ENCODE results near the gene MBD1.

Gene MBD1

DNA sequence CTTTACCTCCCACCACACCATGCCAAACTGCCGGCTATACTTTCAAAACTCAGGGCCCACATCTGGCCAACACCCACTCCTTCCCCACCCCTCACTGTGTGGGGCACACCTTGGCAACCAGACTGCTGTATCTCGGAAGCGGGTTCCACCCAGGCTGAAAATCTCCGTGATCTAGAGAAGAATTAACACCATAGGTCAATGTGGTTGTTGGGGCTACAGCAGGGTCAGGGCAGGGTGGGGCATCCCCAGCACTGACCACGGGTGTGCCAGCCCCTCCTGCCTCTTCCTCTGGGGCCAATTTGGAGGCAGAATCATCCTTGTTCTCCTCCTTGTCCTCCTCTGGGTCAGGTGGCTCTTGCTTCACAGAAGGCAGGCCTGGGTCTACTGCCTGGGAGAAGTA, 8.8 kb downstream of the MBD1 start:
- TF ChIP-seq, protein P1, sequence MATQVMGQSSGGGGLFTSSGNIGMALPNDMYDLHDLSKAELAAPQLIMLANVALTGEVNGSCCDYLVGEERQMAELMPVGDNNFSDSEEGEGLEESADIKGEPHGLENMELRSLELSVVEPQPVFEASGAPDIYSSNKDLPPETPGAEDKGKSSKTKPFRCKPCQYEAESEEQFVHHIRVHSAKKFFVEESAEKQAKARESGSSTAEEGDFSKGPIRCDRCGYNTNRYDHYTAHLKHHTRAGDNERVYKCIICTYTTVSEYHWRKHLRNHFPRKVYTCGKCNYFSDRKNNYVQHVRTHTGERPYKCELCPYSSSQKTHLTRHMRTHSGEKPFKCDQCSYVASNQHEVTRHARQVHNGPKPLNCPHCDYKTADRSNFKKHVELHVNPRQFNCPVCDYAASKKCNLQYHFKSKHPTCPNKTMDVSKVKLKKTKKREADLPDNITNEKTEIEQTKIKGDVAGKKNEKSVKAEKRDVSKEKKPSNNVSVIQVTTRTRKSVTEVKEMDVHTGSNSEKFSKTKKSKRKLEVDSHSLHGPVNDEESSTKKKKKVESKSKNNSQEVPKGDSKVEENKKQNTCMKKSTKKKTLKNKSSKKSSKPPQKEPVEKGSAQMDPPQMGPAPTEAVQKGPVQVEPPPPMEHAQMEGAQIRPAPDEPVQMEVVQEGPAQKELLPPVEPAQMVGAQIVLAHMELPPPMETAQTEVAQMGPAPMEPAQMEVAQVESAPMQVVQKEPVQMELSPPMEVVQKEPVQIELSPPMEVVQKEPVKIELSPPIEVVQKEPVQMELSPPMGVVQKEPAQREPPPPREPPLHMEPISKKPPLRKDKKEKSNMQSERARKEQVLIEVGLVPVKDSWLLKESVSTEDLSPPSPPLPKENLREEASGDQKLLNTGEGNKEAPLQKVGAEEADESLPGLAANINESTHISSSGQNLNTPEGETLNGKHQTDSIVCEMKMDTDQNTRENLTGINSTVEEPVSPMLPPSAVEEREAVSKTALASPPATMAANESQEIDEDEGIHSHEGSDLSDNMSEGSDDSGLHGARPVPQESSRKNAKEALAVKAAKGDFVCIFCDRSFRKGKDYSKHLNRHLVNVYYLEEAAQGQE (IDR thresholded peaks at IDR 0.05; ENCODE audit: insufficient read depth in 1 of 2, low read depth in 2 of 2, low read length in 2 of 2), result no peak
- TF ChIP-seq FOXP2 (optimal IDR thresholded peaks at IDR 0.05; ENCODE audit: borderline replicate concordance, extremely low read depth, extremely low read length, insufficient read depth) (no peak), TAF1 (IDR thresholded peaks at IDR 0.05; ENCODE audit: borderline replicate concordance, insufficient read depth, low read length) (no peak), POLR2AphosphoS5 (IDR thresholded peaks at IDR 0.05; ENCODE audit: low read depth, low read length) (no peak), SIN3A (IDR thresholded peaks at IDR 0.05; ENCODE audit: borderline replicate concordance, insufficient read depth, low read length) (no peak)

DNA sequence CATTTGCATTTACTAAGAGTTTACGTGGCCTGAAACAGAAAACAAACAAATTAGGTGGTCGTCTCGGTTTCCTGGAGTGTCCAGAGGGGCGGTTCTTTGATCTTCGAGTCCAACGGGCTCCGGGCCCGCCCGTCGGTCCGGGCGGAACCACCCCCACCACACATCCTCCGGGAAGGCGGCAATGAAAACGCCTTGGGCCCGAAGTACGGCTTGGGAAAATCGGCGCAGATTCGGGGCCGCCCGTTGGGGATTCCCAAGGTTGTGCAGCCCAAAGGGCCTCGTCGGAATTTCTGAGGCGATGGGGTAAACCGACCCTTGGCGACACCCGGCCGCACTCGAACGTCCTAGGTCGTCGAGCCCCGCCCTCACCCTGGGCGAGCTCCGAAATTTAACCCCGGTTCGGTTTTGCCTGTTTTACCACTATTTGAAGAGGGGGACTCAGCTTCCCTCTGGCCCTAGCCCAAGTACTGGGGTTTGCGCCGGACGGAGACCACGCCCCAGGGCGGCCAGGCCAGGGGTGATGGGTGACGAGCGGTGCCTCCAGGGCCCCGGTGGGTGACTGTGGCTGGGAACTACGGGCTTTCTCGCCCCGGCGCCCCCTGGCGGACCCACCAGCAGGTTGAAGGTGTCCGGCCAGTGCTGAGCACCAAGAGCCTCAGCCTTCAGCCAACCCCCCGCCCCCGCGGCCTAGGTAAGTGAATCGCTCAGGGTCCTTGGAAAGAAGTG, 13.1 kb downstream of the MBD1 start:
- TF ChIP-seq SIN3A (IDR thresholded peaks at IDR 0.05; ENCODE audit: borderline replicate concordance, insufficient read depth, low read length) (no peak), TAF1 (IDR thresholded peaks at IDR 0.05; ENCODE audit: borderline replicate concordance, insufficient read depth, low read length) (no peak), POLR2AphosphoS5 (IDR thresholded peaks at IDR 0.05; ENCODE audit: low read depth, low read length) (no peak), FOXP2 (optimal IDR thresholded peaks at IDR 0.05; ENCODE audit: borderline replicate concordance, extremely low read depth, extremely low read length, insufficient read depth) (no peak)
- TF ChIP-seq, protein P1 (IDR thresholded peaks at IDR 0.05; ENCODE audit: insufficient read depth in 1 of 2, low read depth in 2 of 2, low read length in 2 of 2), result no peak

DNA sequence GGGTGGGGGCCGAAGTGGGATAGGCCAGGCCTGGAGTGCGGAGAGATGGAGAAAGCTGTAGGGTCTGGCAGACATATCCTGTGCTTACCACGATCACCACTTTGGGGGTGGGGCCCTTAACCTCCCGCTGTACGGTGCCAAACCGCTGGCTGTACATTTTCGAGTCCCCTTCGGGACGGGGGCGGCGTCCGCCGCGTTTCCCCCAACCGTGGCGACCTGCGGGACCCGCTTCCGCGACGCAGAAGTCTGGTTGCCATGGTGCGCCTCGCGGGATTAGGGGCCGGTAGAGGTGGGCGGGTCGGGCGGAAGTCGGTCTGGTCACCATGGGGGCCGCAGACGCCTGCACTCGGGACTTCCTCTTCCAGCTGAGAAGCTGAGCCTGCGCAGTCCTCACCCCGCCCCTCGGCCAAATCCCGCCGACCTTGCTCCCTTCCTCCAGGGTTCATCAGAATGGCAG, 15.0 kb downstream of the MBD1 start, which contains the start of gene CFAP53:
Gene CFAP53 (minus strand): TSS at position 248 of the 457 bp plus-strand sequence. CDS start 91 bp downstream, at position 157.
- TF ChIP-seq, protein P1 (IDR thresholded peaks at IDR 0.05; ENCODE audit: insufficient read depth in 1 of 2, low read depth in 2 of 2, low read length in 2 of 2), result 0 out of 4 replicates have a peak, but pooled peaks of 1 of the 2 experiments have one; percentile 9
- TF ChIP-seq SIN3A (IDR thresholded peaks at IDR 0.05; ENCODE audit: borderline replicate concordance, insufficient read depth, low read length), result peak; percentile 94; the same call in 1 of the 2 replicates
- peak; percentile 50 for TF ChIP-seq FOXP2 (optimal IDR thresholded peaks at IDR 0.05; ENCODE audit: borderline replicate concordance, extremely low read depth, extremely low read length, insufficient read depth)
- TF ChIP-seq POLR2AphosphoS5 (IDR thresholded peaks at IDR 0.05; ENCODE audit: low read depth, low read length), result no peak; the same call in 1 of the 2 replicates

DNA sequence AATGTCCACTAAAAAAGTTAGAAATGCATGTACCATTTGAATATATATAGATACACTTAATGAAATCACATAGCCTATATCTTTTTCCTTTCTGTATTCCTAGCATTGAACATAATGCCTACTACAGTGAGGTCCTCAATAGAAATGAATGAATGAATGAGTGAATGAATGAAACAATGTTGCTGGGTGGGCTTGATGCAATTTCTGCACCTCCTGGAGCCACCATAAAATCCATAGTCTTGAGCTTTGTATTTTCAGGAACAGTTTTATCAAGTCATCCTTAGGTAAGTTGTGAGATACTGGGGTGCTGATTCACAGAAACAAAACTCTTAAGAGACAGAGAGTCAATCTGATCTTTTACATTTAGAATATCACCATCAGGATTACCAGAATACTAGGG, 18.3 kb downstream of the MBD1 start:
- TF ChIP-seq, protein P1 (IDR thresholded peaks at IDR 0.05; ENCODE audit: insufficient read depth in 1 of 2, low read depth in 2 of 2, low read length in 2 of 2), result no peak
- no peak for TF ChIP-seq POLR2AphosphoS5 (IDR thresholded peaks at IDR 0.05; ENCODE audit: low read depth, low read length)
- no peak for TF ChIP-seq SIN3A (IDR thresholded peaks at IDR 0.05; ENCODE audit: borderline replicate concordance, insufficient read depth, low read length)
- no peak for TF ChIP-seq TAF1 (IDR thresholded peaks at IDR 0.05; ENCODE audit: borderline replicate concordance, insufficient read depth, low read length)
- no peak for TF ChIP-seq FOXP2 (optimal IDR thresholded peaks at IDR 0.05; ENCODE audit: borderline replicate concordance, extremely low read depth, extremely low read length, insufficient read depth)
